GM10248 (cell line): ENCODE data around the gene MAP3K6.

Experiments
- CTCF ChIA-PET: fragments of 300-600 bp; sonication (Branson Sonifier 250); formaldehyde crosslinking; extraction: SDS; loops from one replicate; lab custom pipeline; 2021; ENCODE audit warnings: antibody characterized with exemption; lab: Yijun Ruan, JAX
- POLR2A ChIA-PET: fragments of 350-650 bp; sonication (Branson Sonifier 250); formaldehyde crosslinking; extraction: SDS; loops from one replicate; lab custom pipeline; 2020; ENCODE audit warnings: antibody characterized with exemption; lab: Yijun Ruan, JAX
- DNase-seq: peaks from one replicate; pipeline ENCODE4 v3.0.0; 2012; ENCODE audit errors: extremely low spot score
- CTCF ChIP-seq: IDR thresholded peaks from 2 replicates; pipeline ENCODE4 v1.5.1; 2012; ENCODE audit warnings: mild to moderate bottlenecking, low read depth; ENCODE audit errors: extremely low read depth, missing control alignments, control extremely low read depth

MAP3K6 gene

GRCh38 chr1:27336756-27337155 is 30.0 kb downstream of the MAP3K6 start:
- no peak for TF ChIP-seq CTCF
- ChIA-PET POLR2A (interaction anchor here (0.5 kb wide), 2 partner anchors 482 to 1312 kb away, joined by 3 read pairs; partner anchors contain the start of gene RNU11), CTCF (interaction anchor here (1.1 to 2.0 kb wide), 5 partner anchors 10 to 60 kb away, joined by 3 to 7 read pairs (median 6); no protein-coding TSS in a partner anchor)
- no peak for DNase-seq

- TF ChIP-seq CTCF: no peak
- CTCF ChIA-PET: interaction anchor here (1.1 to 5.8 kb wide), 7 partner anchors 9 to 61 kb away, joined by 3 to 70 read pairs (median 6); no protein-coding TSS in a partner anchor
- POLR2A ChIA-PET: interaction anchor here (0.5 kb wide), 1 partner anchor 483 kb away, joined by 3 read pairs; no protein-coding TSS in a partner anchor
- no peak for DNase-seq
Measured at GRCh38 chr1:27335506-27336422, 31.0 kb downstream of the MAP3K6 start.

GRCh38 chr1:27333717-27334279 is 33.0 kb downstream of the MAP3K6 start:
- no peak for DNase-seq
- TF ChIP-seq CTCF: no peak
- ChIA-PET POLR2A (interaction anchor here (1.0 kb wide), 1 partner anchor 26 kb away, joined by 4 read pairs; no protein-coding TSS in a partner anchor), CTCF (interaction anchor here (0.8 to 5.8 kb wide), 20 partner anchors 10 to 287 kb away, joined by 3 to 70 read pairs (median 10); partner anchors contain the start of genes MAP3K6, SYTL1 and TMEM222)

GRCh38 chr1:27332536-27333281 is 34.1 kb downstream of the MAP3K6 start:
- DNase-seq: peak; percentile 77
- CTCF ChIA-PET: interaction anchor here (0.7 to 5.8 kb wide), 39 partner anchors 9 to 339 kb away, joined by 3 to 70 read pairs (median 4); partner anchors contain the start of genes CD164L2, IFI6, MAP3K6 and SYTL1
- POLR2A ChIA-PET: interaction anchor here (1.0 kb wide), 1 partner anchor 280 kb away, joined by 3 read pairs; no protein-coding TSS in a partner anchor
- TF ChIP-seq CTCF: peak; percentile 81

- TF ChIP-seq CTCF: no peak
Measured at GRCh38 chr1:27331922-27332321, 34.8 kb downstream of the MAP3K6 start.

More at GRCh38 chr1:27331922-27332321, 34.8 kb downstream of the MAP3K6 start:
- no peak for DNase-seq
- ChIA-PET CTCF (interaction anchor here (0.7 to 5.8 kb wide), 29 partner anchors 8 to 340 kb away, joined by 3 to 70 read pairs (median 5); partner anchors contain the start of genes CD164L2, IFI6, MAP3K6 and SYTL1), POLR2A (interaction anchor here (1.0 kb wide), 1 partner anchor 281 kb away, joined by 3 read pairs; no protein-coding TSS in a partner anchor)
